Central memory CD8-positive, alpha-beta T cell (primary cell): Measurements from ENCODE around the gene TMEM117.

Experiments
- ATAC-seq: fragments of 150-1000 bp; cut with Tn5 transposase; replicated peaks from 2 replicates; pipeline ENCODE4 v1.10.0; 2022; ENCODE audit warnings: mild to moderate bottlenecking, moderate FRiP score, moderate number of reproducible peaks; ENCODE audit not compliant: poor library complexity, severe bottlenecking; ENCODE audit errors: extremely low read depth
- DNase-seq, 2 donors: peaks; one replicate each; pipeline ENCODE4 v3.0.0; 2021; ENCODE audit warnings: low spot score in 2 of 2
- H3K27ac Mint-ChIP-seq: one replicate; pipeline ENCODE4 v1.8.0; 2022; ENCODE audit warnings: low read depth, mild to moderate bottlenecking, moderate library complexity, mixed read lengths
- H3K27me3 Mint-ChIP-seq: one replicate; pipeline ENCODE4 v1.8.0; 2022; ENCODE audit warnings: mixed read lengths
- H3K36me3 Mint-ChIP-seq: one replicate; pipeline ENCODE4 v1.8.0; 2022; ENCODE audit warnings: mild to moderate bottlenecking, moderate library complexity, mixed read lengths; ENCODE audit not compliant: insufficient read depth
- H3K4me1 Mint-ChIP-seq: one replicate; pipeline ENCODE4 v1.8.0; 2022; ENCODE audit warnings: mixed read lengths
- H3K4me3 Mint-ChIP-seq: one replicate; pipeline ENCODE4 v1.8.0; 2022; ENCODE audit warnings: mild to moderate bottlenecking, moderate library complexity, mixed read lengths
- H3K9me3 Mint-ChIP-seq: one replicate; pipeline ENCODE4 v1.8.0; 2022; ENCODE audit warnings: mixed read lengths

TMEM117 gene

GRCh38 chr12:44385964-44386363 is 550.1 kb downstream of the TMEM117 start:
- ATAC-seq (no peak), DNase-seq (no peak)
- Mint-ChIP-seq H3K36me3 (no peaks in the 10 kb centered on the region), H3K27ac (no peak overlapping the region), H3K4me3 (no peak overlapping the region), H3K4me1 (no peaks in the 10 kb centered on the region), H3K27me3 (no peaks in the 10 kb centered on the region), H3K9me3 (no peaks in the 10 kb centered on the region)

- no peak overlapping the region for H3K4me3 Mint-ChIP-seq
- H3K27ac Mint-ChIP-seq, result no peak overlapping the region
- H3K27me3 Mint-ChIP-seq, result no peaks in the 10 kb centered on the region
- ATAC-seq (no peak), DNase-seq (no peak)
- no peaks in the 10 kb centered on the region for H3K4me1 Mint-ChIP-seq
- H3K36me3 Mint-ChIP-seq, result no peaks in the 10 kb centered on the region
- H3K9me3 Mint-ChIP-seq, result no peaks in the 10 kb centered on the region
Observed at GRCh38 chr12:44387581-44387980, 551.7 kb downstream of the TMEM117 start.

- ATAC-seq, result no peak
- Mint-ChIP-seq H3K27me3 (no peaks in the 10 kb centered on the region), H3K27ac (no peak overlapping the region), H3K4me3 (no peak overlapping the region), H3K4me1 (no peaks in the 10 kb centered on the region), H3K9me3 (no peaks in the 10 kb centered on the region), H3K36me3 (no peaks in the 10 kb centered on the region)
- no peak for DNase-seq
Observed at GRCh38 chr12:44389038-44389437, 553.2 kb downstream of the TMEM117 start.

- no peak for DNase-seq
- Mint-ChIP-seq H3K27ac (no peak overlapping the region), H3K4me3 (no peak overlapping the region), H3K36me3 (peaks cover 2% of the 10 kb centered on the region), H3K27me3 (no peaks in the 10 kb centered on the region), H3K9me3 (no peaks in the 10 kb centered on the region), H3K4me1 (no peaks in the 10 kb centered on the region)
- ATAC-seq, result no peak
Observed at GRCh38 chr12:44389896-44390295, 554.0 kb downstream of the TMEM117 start.

GRCh38 chr12:44397631-44398030 is 561.8 kb downstream of the TMEM117 start:
- H3K36me3 Mint-ChIP-seq, result peaks cover 4% of the 10 kb centered on the region
- no peaks in the 10 kb centered on the region for H3K4me1 Mint-ChIP-seq
- DNase-seq (no peak), ATAC-seq (no peak)
- H3K9me3 Mint-ChIP-seq, result peaks cover 6% of the 10 kb centered on the region
- no peak overlapping the region for H3K27ac Mint-ChIP-seq
- H3K27me3 Mint-ChIP-seq, result peaks cover 8% of the 10 kb centered on the region
- no peak overlapping the region for H3K4me3 Mint-ChIP-seq

GRCh38 chr12:44403185-44403584 is 567.3 kb downstream of the TMEM117 start:
- no peak for ATAC-seq

GRCh38 chr12:44405297-44405696 is 569.4 kb downstream of the TMEM117 start:
- Mint-ChIP-seq H3K27ac (no peak overlapping the region), H3K4me1 (no peaks in the 10 kb centered on the region), H3K36me3 (no peaks in the 10 kb centered on the region), H3K9me3 (peaks cover 6% of the 10 kb centered on the region), H3K4me3 (no peak overlapping the region), H3K27me3 (peaks cover 54% of the 10 kb centered on the region)
- DNase-seq (no peak), ATAC-seq (no peak)

More at GRCh38 chr12:44403185-44403584, 567.3 kb downstream of the TMEM117 start:
- Mint-ChIP-seq H3K27ac (no peak overlapping the region), H3K4me1 (no peaks in the 10 kb centered on the region), H3K4me3 (no peak overlapping the region), H3K9me3 (peaks cover 6% of the 10 kb centered on the region), H3K36me3 (peaks cover 2% of the 10 kb centered on the region), H3K27me3 (peaks cover 49% of the 10 kb centered on the region)
- no peak for DNase-seq

- Mint-ChIP-seq H3K4me1 (no peaks in the 10 kb centered on the region), H3K9me3 (no peaks in the 10 kb centered on the region), H3K27ac (no peak overlapping the region), H3K4me3 (no peak overlapping the region), H3K27me3 (peaks cover 44% of the 10 kb centered on the region), H3K36me3 (no peaks in the 10 kb centered on the region)
- DNase-seq (no peak), ATAC-seq (no peak)
Observed at GRCh38 chr12:44422559-44422958, 586.7 kb downstream of the TMEM117 start.

GRCh38 chr12:44428825-44429224 is 592.9 kb downstream of the TMEM117 start:
- no peak overlapping the region for H3K27ac Mint-ChIP-seq
- no peak overlapping the region for H3K4me3 Mint-ChIP-seq
- no peak for DNase-seq
- ATAC-seq, result no peak
- no peaks in the 10 kb centered on the region for H3K9me3 Mint-ChIP-seq
- no peaks in the 10 kb centered on the region for H3K36me3 Mint-ChIP-seq
- no peaks in the 10 kb centered on the region for H3K4me1 Mint-ChIP-seq
- H3K27me3 Mint-ChIP-seq, result peaks cover 2% of the 10 kb centered on the region

GRCh38 chr12:44431647-44432343 is 595.9 kb downstream of the TMEM117 start:
- H3K4me3 Mint-ChIP-seq, result no peak overlapping the region
- no peak for DNase-seq
- H3K4me1 Mint-ChIP-seq, result no peaks in the 10 kb centered on the region
- no peak overlapping the region for H3K27ac Mint-ChIP-seq
- no peak for ATAC-seq
- H3K27me3 Mint-ChIP-seq, result no peaks in the 10 kb centered on the region
- no peaks in the 10 kb centered on the region for H3K9me3 Mint-ChIP-seq
- H3K36me3 Mint-ChIP-seq, result no peaks in the 10 kb centered on the region

GRCh38 chr12:44433659-44434058 is 597.8 kb downstream of the TMEM117 start:
- Mint-ChIP-seq H3K9me3 (no peaks in the 10 kb centered on the region), H3K27ac (no peak overlapping the region), H3K27me3 (no peaks in the 10 kb centered on the region), H3K4me1 (no peaks in the 10 kb centered on the region), H3K36me3 (no peaks in the 10 kb centered on the region), H3K4me3 (no peak overlapping the region)
- no peak for DNase-seq
- no peak for ATAC-seq

GRCh38 chr12:44436756-44437155 is 600.9 kb downstream of the TMEM117 start:
- no peaks in the 10 kb centered on the region for H3K36me3 Mint-ChIP-seq
- no peaks in the 10 kb centered on the region for H3K4me1 Mint-ChIP-seq
- peaks cover 23% of the 10 kb centered on the region for H3K27me3 Mint-ChIP-seq
- no peak overlapping the region for H3K4me3 Mint-ChIP-seq
- H3K9me3 Mint-ChIP-seq, result no peaks in the 10 kb centered on the region
- DNase-seq, result no peak
- no peak overlapping the region for H3K27ac Mint-ChIP-seq
- ATAC-seq, result no peak
